ENCODE data around the gene TMC7. TPM values are rescaled to one million over a fixed set of nuclear protein-coding genes. Genes with fewer than 3 reads are reported as not detected.

TMC7 gene
- total and polyA plus RNA-seq, 2 of the 8 experiments (the other 6 are each of a cell fraction or from before 2014, with no cell fraction given) = 2.3 to 2.6 TPM

- Histone ChIP-seq H2BK15ac (ENCODE audit: low read length) (no peak overlapping the region), H3K23me2 (ENCODE audit: low read depth, low read length) (peaks cover 5% of the 10 kb centered on the region; the same call in 1 of the 2 replicates), H3K14ac (ENCODE audit: insufficient read length) (no peak overlapping the region), H2BK20ac (ENCODE audit: low read length) (no peak overlapping the region), H3K4ac (replicated peaks; ENCODE audit: insufficient read length, low read depth, low read length) (no peak overlapping the region), H3K27ac (ENCODE audit: low read depth, low read length) (no peak overlapping the region), H2BK12ac (ENCODE audit: low read depth, low read length) (no peak overlapping the region), H3K23ac (ENCODE audit: insufficient read length) (no peak overlapping the region), H3K36me3 (ENCODE audit: control insufficient read depth in 2 of 4, insufficient read depth in 4 of 4, low read length in 3 of 4) (no peaks in the 10 kb centered on the region), H2AFZ (ENCODE audit: low read length) (no peak overlapping the region), H3K4me2 (ENCODE audit: insufficient read depth in 1 of 2, low read depth in 2 of 2, low read length in 2 of 2) (no peak overlapping the region; a peak in 1 of 4 replicates), H2BK120ac (replicated peaks; ENCODE audit: low read depth, low read length) (no peak overlapping the region), H3K79me2 (ENCODE audit: control insufficient read depth in 1 of 2, insufficient read depth in 2 of 2, low read length in 2 of 2) (peaks cover 0 to 6% of the 10 kb centered on the region in 2 experiments; a peak in 2 of 4 replicates), H3K4me1 (replicated peaks in 1 of 4; ENCODE audit: control insufficient read depth in 3 of 4, insufficient read depth in 4 of 4, low read length in 3 of 4) (no peaks in the 10 kb centered on the region), H4K91ac (replicated peaks; ENCODE audit: insufficient read length, low read length) (no peak overlapping the region), H3K27me3 (replicated peaks in 1 of 4; ENCODE audit: control insufficient read depth in 3 of 4, extremely low read depth in 1 of 4, insufficient read depth in 3 of 4, low read length in 3 of 4) (no peaks in the 10 kb centered on the region), H4K20me1 (replicated peaks in 1 of 2; ENCODE audit: control insufficient read depth in 1 of 2, insufficient read depth in 2 of 2, low read length in 2 of 2) (no peaks in the 10 kb centered on the region), H3K18ac (ENCODE audit: extremely low read depth, low read length) (no peak overlapping the region), H3K56ac (replicated peaks; ENCODE audit: insufficient read length, low read depth, low read length) (no peak overlapping the region), H2BK5ac (ENCODE audit: low read depth, low read length) (no peak overlapping the region), H3K9ac (replicated peaks in 1 of 4; ENCODE audit: extremely low read depth in 1 of 4, low read depth in 3 of 4, low read length in 3 of 4) (no peak overlapping the region), H3K79me1 (ENCODE audit: low read depth, low read length) (no peaks in the 10 kb centered on the region), H2AK5ac (ENCODE audit: low read depth, low read length) (no peak overlapping the region), H4K8ac (ENCODE audit: extremely low read depth, insufficient read depth, low read length) (no peak overlapping the region; the same call in 1 of the 2 replicates), H4K5ac (ENCODE audit: insufficient read length, low read depth, low read length) (no peak overlapping the region), H3K9me3 (ENCODE audit: insufficient read depth in 2 of 2, low read depth in 1 of 2, low read length in 1 of 2) (no peaks in the 10 kb centered on the region), H3K4me3 (ENCODE audit: extremely low read depth in 1 of 4, insufficient read depth in 2 of 4, low read depth in 3 of 4, low read length in 4 of 4) (peak overlapping the region in 3 of 4 experiments; percentile 87 to 92 (median 88); a peak in 5 of 8 replicates)
- FAIRE-seq (no peak), DNase-seq (ENCODE audit: low read depth in 1 of 2, low spot score in 2 of 2) (no peak)
- TF ChIP-seq BRCA1 (IDR thresholded peaks at IDR 0.05; ENCODE audit: low read depth, low read length) = no peak
- peak; percentile 83; the same call in 1 of the 2 replicates for TF ChIP-seq KDM1A (IDR thresholded peaks at IDR 0.05; ENCODE audit: borderline replicate concordance, low read length)
- no peak for TF ChIP-seq TAF1 (IDR thresholded peaks at IDR 0.05; ENCODE audit: low read depth, low read length)
- no peak for TF ChIP-seq PHF8 (conservative IDR thresholded peaks at IDR 0.05; ENCODE audit: low read depth, low read length)
- TF ChIP-seq SRF (IDR thresholded peaks at IDR 0.05; ENCODE audit: low read depth, low read length) = no peak
- CTCF ChIA-PET (ENCODE audit: partially characterized antibody) = interaction anchor here (0.5 to 0.9 kb wide), 2 partner anchors 55 to 84 kb away, joined by 3 read pairs; partner anchors contain the start of gene TMC7
- WGBS, 2 experiments (ENCODE audit: extremely low coverage in 1 of 2, insufficient coverage in 1 of 2, insufficient read length in 1 of 2, insufficient replicate concordance in 2 of 2, low coverage in 1 of 2, low lambda C conversion rate in 2 of 2, missing lambda C conversion rate in 1 of 2) = 63% methylated on average over 9 of the region's 9 CpGs; no CpG with 5 or more reads in 1 of the 2 experiments
- POLR2A ChIA-PET (ENCODE audit: partially characterized antibody) = interaction anchor here (0.7 to 2.1 kb wide), 7 partner anchors 37 to 1999 kb away, joined by 3 to 9 read pairs (median 3); partner anchors contain the start of genes ARL6IP1, RPS15A and TMC7
These were observed 83.2 kb downstream of the TMC7 start for GRCh38 chr16:19066988-19067348.

Data from H1 (cell line).